ENCODE results near the gene AKAP9. TPM values are rescaled to one million over a fixed set of nuclear protein-coding genes. Genes with fewer than 3 reads are reported as not detected.

AKAP9 gene
- total and polyA plus RNA-seq, 2 donors (not counting 3 experiments of a cell fraction or from before 2014, with no cell fraction given): 9.5 to 51.6 TPM

- intact Hi-C loops (cut with micrococcal nuclease): no loop called here
- TF ChIP-seq JUN (IDR thresholded peaks at IDR 0.05; ENCODE audit: borderline replicate concordance, insufficient read depth, insufficient read length, low read depth) (no peak), POLR2A (IDR thresholded peaks at IDR 0.05; ENCODE audit: low read depth, low read length) (no peak), MAX (IDR thresholded peaks at IDR 0.05; ENCODE audit: insufficient read depth, insufficient read length) (no peak), EZH2 (IDR thresholded peaks at IDR 0.05; ENCODE audit: borderline replicate concordance, low read depth, low read length, severe bottlenecking) (no peak), POLR2AphosphoS5 (IDR thresholded peaks at IDR 0.05; ENCODE audit: insufficient read depth, low read depth, low read length) (no peak), GATA2 (IDR thresholded peaks at IDR 0.05; ENCODE audit: insufficient read depth, insufficient read length, low read depth, low read length) (no peak), CTCF (IDR thresholded peaks at IDR 0.05; ENCODE audit: extremely low read depth in 1 of 2, insufficient read depth in 1 of 2, low read depth in 1 of 2, low read length in 2 of 2) (no peak), MYC (IDR thresholded peaks at IDR 0.05; ENCODE audit: low read depth, low read length) (no peak), FOS (IDR thresholded peaks at IDR 0.05; ENCODE audit: borderline replicate concordance, insufficient read depth, low read length) (no peak)
- H2AFZ ChIP-seq (ENCODE audit: low read depth, low read length): no peak overlapping the region
- peaks cover 0 to 2% of the 10 kb centered on the region in 2 experiments for H3K36me3 ChIP-seq (ENCODE audit: control insufficient read depth in 2 of 2, extremely low read depth in 1 of 2, insufficient read depth in 2 of 2, low read length in 2 of 2)
- H3K27me3 ChIP-seq (ENCODE audit: control insufficient read depth in 2 of 2, insufficient read depth in 2 of 2, low read length in 2 of 2): no peaks in the 10 kb centered on the region
- DNase-seq (ENCODE audit: low read depth, low spot score) (no peak), FAIRE-seq (no peak)
- BruUV-seq (replicated peaks): no TSS peak
- no peak overlapping the region for H3K9ac ChIP-seq (replicated peaks; ENCODE audit: extremely low read depth, insufficient read depth, low read length)
- no peaks in the 10 kb centered on the region for H3K79me2 ChIP-seq (ENCODE audit: control insufficient read depth, insufficient read depth, low read length)
- no peak overlapping the region for H3K27ac ChIP-seq (ENCODE audit: insufficient read depth, low read depth, low read length)
- no peaks in the 10 kb centered on the region for H3K9me1 ChIP-seq (replicated peaks; ENCODE audit: control insufficient read depth, extremely low read depth, insufficient read depth, low read length)
- H3K4me2 ChIP-seq (ENCODE audit: insufficient read depth, low read length): no peak overlapping the region
- POLR2A ChIA-PET: no interaction called here
- no peaks in the 10 kb centered on the region for H3K4me1 ChIP-seq (ENCODE audit: control insufficient read depth, extremely low read depth, insufficient read depth, low read length)
- no peak overlapping the region for H3K4me3 ChIP-seq (replicated peaks in 1 of 3; ENCODE audit: insufficient read depth in 1 of 3, low read depth in 1 of 3, low read length in 3 of 3)
- dilution Hi-C loops (cut with MboI; ENCODE audit: extremely low pct_ligation_motif_present, low sequenced_read_pairs): no loop called here
- no peaks in the 10 kb centered on the region for H3K9me3 ChIP-seq (replicated peaks; ENCODE audit: control insufficient read depth, insufficient read depth, low read length)
- CTCF ChIA-PET: interaction anchor here (0.7 kb wide), 2 partner anchors 17 to 100 kb away, joined by 3 to 5 read pairs; no protein-coding TSS in a partner anchor
- H4K20me1 ChIP-seq (replicated peaks; ENCODE audit: control insufficient read depth, extremely low read depth, insufficient read depth, low read length): no peaks in the 10 kb centered on the region
Measured at GRCh38 chr7:92039900-92040299, 99.2 kb downstream of the AKAP9 start.

Data from endothelial cell of umbilical vein (primary cell).